Stimulated activated naive B cell treated with anti-CD40 and anti-IgM and Interleukin-4, amounts not matched to agents 10 μg/mL and 1 μg/mL and 100 μg/mL, for 72 hours (primary cell): ENCODE results near the gene CDK15.

Source experiments
- ATAC-seq, 2 donors: fragments of 150-1000 bp; cut with Tn5 transposase; replicated peaks; 2 replicates each; pipeline ENCODE4 v1.10.0; 2021; ENCODE audit warnings: moderate library complexity in 1 of 2
- DNase-seq: peaks from one replicate; pipeline ENCODE4 v3.0.0; 2021
- H3K27ac Mint-ChIP-seq: one replicate; pipeline ENCODE4 v1.8.0; 2022; ENCODE audit warnings: mild to moderate bottlenecking, mixed read lengths
- H3K27me3 Mint-ChIP-seq, 2 donors: one replicate each; pipeline ENCODE4 v1.8.0; 2022; ENCODE audit warnings: mixed read lengths in 2 of 2
- H3K36me3 Mint-ChIP-seq, 2 donors: one replicate each; pipeline ENCODE4 v1.8.0; 2022; ENCODE audit warnings: mixed read lengths in 2 of 2, mild to moderate bottlenecking in 1 of 2
- H3K4me1 Mint-ChIP-seq, 2 donors: one replicate each; pipeline ENCODE4 v1.8.0; 2022; ENCODE audit warnings: mixed read lengths in 2 of 2, mild to moderate bottlenecking in 1 of 2
- H3K4me3 Mint-ChIP-seq, 2 donors: one replicate each; pipeline ENCODE4 v1.8.0; 2022; ENCODE audit warnings: mild to moderate bottlenecking in 2 of 2, mixed read lengths in 2 of 2, moderate library complexity in 1 of 2
- H3K9me3 Mint-ChIP-seq, 2 donors: one replicate each; pipeline ENCODE4 v1.8.0; 2022; ENCODE audit warnings: mixed read lengths in 2 of 2, mild to moderate bottlenecking in 1 of 2

The CDK15 gene

GRCh38 chr2:201779901-201780673 is 26.2 kb upstream of the CDK15 start:
- no peaks in the 10 kb centered on the region for H3K36me3 Mint-ChIP-seq
- H3K9me3 Mint-ChIP-seq, result no peaks in the 10 kb centered on the region
- peaks cover 4 to 6% of the 10 kb centered on the region in 2 donors for H3K27me3 Mint-ChIP-seq
- DNase-seq (no peak), ATAC-seq (peak; percentile 6 to 10)
- peak overlapping the region; percentile 97 for H3K27ac Mint-ChIP-seq
- H3K4me3 Mint-ChIP-seq, result peak overlapping the region; percentile 98 to 99
- peaks cover 8 to 15% of the 10 kb centered on the region in 2 donors for H3K4me1 Mint-ChIP-seq

GRCh38 chr2:201780674-201781493 is 25.5 kb upstream of the CDK15 start, which contains the start of gene ALS2:
Gene ALS2 (minus strand): TSS chr2:201780933. CDS start chr2:201768885, 12,048 bp downstream.
- Mint-ChIP-seq H3K27ac (peak within 1 kb of the TSS; percentile 97), H3K27me3 (peaks cover 6% of the 10 kb centered on the region in 2 donors), H3K4me3 (peak within 1 kb of the TSS; percentile 98 to 99), H3K9me3 (no peaks in the 10 kb centered on the region), H3K4me1 (peaks cover 7 to 15% of the 10 kb centered on the region in 2 donors), H3K36me3 (no peaks in the 10 kb centered on the region)
- ATAC-seq (peak; percentile 94 to 96), DNase-seq (peak; percentile 88)

GRCh38 chr2:201781557-201782051 is 24.7 kb upstream of the CDK15 start:
- Mint-ChIP-seq H3K4me3 (peak overlapping the region; percentile 98 to 99), H3K36me3 (no peaks in the 10 kb centered on the region), H3K27me3 (peaks cover 6 to 9% of the 10 kb centered on the region in 2 donors), H3K27ac (peak overlapping the region; percentile 97), H3K9me3 (no peaks in the 10 kb centered on the region), H3K4me1 (peaks cover 7 to 15% of the 10 kb centered on the region in 2 donors)
- ATAC-seq, result peak in 1 of 2 donors; percentile 11
- DNase-seq, result no peak

- Mint-ChIP-seq H3K36me3 (no peaks in the 10 kb centered on the region), H3K27ac (no peak overlapping the region), H3K9me3 (no peaks in the 10 kb centered on the region), H3K4me3 (no peak overlapping the region), H3K27me3 (peaks cover 24 to 29% of the 10 kb centered on the region in 2 donors), H3K4me1 (peaks cover 7 to 14% of the 10 kb centered on the region in 2 donors)
- no peak for ATAC-seq
- DNase-seq, result no peak
Measured at GRCh38 chr2:201784563-201784962, 21.8 kb upstream of the CDK15 start.

- Mint-ChIP-seq H3K4me3 (no peak overlapping the region), H3K9me3 (no peaks in the 10 kb centered on the region), H3K27ac (no peak overlapping the region), H3K4me1 (peaks cover 3 to 8% of the 10 kb centered on the region in 2 donors), H3K27me3 (peaks cover 27 to 31% of the 10 kb centered on the region in 2 donors), H3K36me3 (no peaks in the 10 kb centered on the region)
- no peak for ATAC-seq
- DNase-seq, result no peak
Measured at GRCh38 chr2:201785135-201785534, 21.2 kb upstream of the CDK15 start.

GRCh38 chr2:201786471-201786870 is 19.9 kb upstream of the CDK15 start:
- DNase-seq (no peak), ATAC-seq (no peak)
- Mint-ChIP-seq H3K36me3 (no peaks in the 10 kb centered on the region), H3K9me3 (no peaks in the 10 kb centered on the region), H3K27ac (no peak overlapping the region), H3K4me3 (no peak overlapping the region), H3K27me3 (peaks cover 30 to 31% of the 10 kb centered on the region in 2 donors), H3K4me1 (peaks cover 1 to 5% of the 10 kb centered on the region in 2 donors)

GRCh38 chr2:201788371-201788770 is 18.0 kb upstream of the CDK15 start:
- H3K27ac Mint-ChIP-seq, result no peak overlapping the region
- no peaks in the 10 kb centered on the region for H3K36me3 Mint-ChIP-seq
- ATAC-seq, result no peak
- no peaks in the 10 kb centered on the region for H3K9me3 Mint-ChIP-seq
- H3K4me1 Mint-ChIP-seq, result no peaks in the 10 kb centered on the region
- DNase-seq, result no peak
- peaks cover 36 to 39% of the 10 kb centered on the region in 2 donors for H3K27me3 Mint-ChIP-seq
- no peak overlapping the region for H3K4me3 Mint-ChIP-seq

GRCh38 chr2:201789395-201789794 is 16.9 kb upstream of the CDK15 start:
- no peak for ATAC-seq
- no peaks in the 10 kb centered on the region for H3K4me1 Mint-ChIP-seq
- peaks cover 32 to 35% of the 10 kb centered on the region in 2 donors for H3K27me3 Mint-ChIP-seq
- no peaks in the 10 kb centered on the region for H3K36me3 Mint-ChIP-seq
- H3K27ac Mint-ChIP-seq, result no peak overlapping the region
- no peak overlapping the region for H3K4me3 Mint-ChIP-seq
- H3K9me3 Mint-ChIP-seq, result no peaks in the 10 kb centered on the region
- no peak for DNase-seq

- Mint-ChIP-seq H3K9me3 (no peaks in the 10 kb centered on the region), H3K27ac (no peak overlapping the region), H3K27me3 (peaks cover 32 to 35% of the 10 kb centered on the region in 2 donors), H3K4me3 (no peak overlapping the region), H3K36me3 (no peaks in the 10 kb centered on the region), H3K4me1 (no peaks in the 10 kb centered on the region)
- ATAC-seq, result no peak
- DNase-seq, result no peak
Measured at GRCh38 chr2:201790291-201790690, 16.0 kb upstream of the CDK15 start.

GRCh38 chr2:201790989-201791388 is 15.3 kb upstream of the CDK15 start:
- no peaks in the 10 kb centered on the region for H3K9me3 Mint-ChIP-seq
- ATAC-seq (no peak), DNase-seq (no peak)

GRCh38 chr2:201793631-201794030 is 12.7 kb upstream of the CDK15 start:
- Mint-ChIP-seq H3K9me3 (no peaks in the 10 kb centered on the region), H3K27me3 (peaks cover 16 to 22% of the 10 kb centered on the region in 2 donors), H3K4me3 (no peak overlapping the region), H3K4me1 (no peaks in the 10 kb centered on the region), H3K36me3 (no peaks in the 10 kb centered on the region), H3K27ac (no peak overlapping the region)
- ATAC-seq (no peak), DNase-seq (no peak)

More at GRCh38 chr2:201790989-201791388, 15.3 kb upstream of the CDK15 start:
- peaks cover 32 to 37% of the 10 kb centered on the region in 2 donors for H3K27me3 Mint-ChIP-seq
- H3K36me3 Mint-ChIP-seq, result no peaks in the 10 kb centered on the region
- H3K27ac Mint-ChIP-seq, result no peak overlapping the region
- H3K4me1 Mint-ChIP-seq, result no peaks in the 10 kb centered on the region
- no peak overlapping the region for H3K4me3 Mint-ChIP-seq

- Mint-ChIP-seq H3K27me3 (peaks cover 11 to 22% of the 10 kb centered on the region in 2 donors), H3K4me1 (no peaks in the 10 kb centered on the region), H3K4me3 (no peak overlapping the region), H3K36me3 (no peaks in the 10 kb centered on the region), H3K27ac (no peak overlapping the region), H3K9me3 (no peaks in the 10 kb centered on the region)
- ATAC-seq, result no peak
- no peak for DNase-seq
Measured at GRCh38 chr2:201794294-201794693, 12.0 kb upstream of the CDK15 start.

GRCh38 chr2:201795607-201796477 is 10.5 kb upstream of the CDK15 start:
- H3K36me3 Mint-ChIP-seq, result no peaks in the 10 kb centered on the region
- no peak overlapping the region for H3K4me3 Mint-ChIP-seq
- DNase-seq (no peak), ATAC-seq (no peak)
- no peak overlapping the region for H3K27ac Mint-ChIP-seq
- no peaks in the 10 kb centered on the region for H3K9me3 Mint-ChIP-seq
- no peaks in the 10 kb centered on the region for H3K4me1 Mint-ChIP-seq
- H3K27me3 Mint-ChIP-seq, result peaks cover 6 to 17% of the 10 kb centered on the region in 2 donors

GRCh38 chr2:201796478-201796865 is 9.9 kb upstream of the CDK15 start:
- Mint-ChIP-seq H3K27ac (no peak overlapping the region), H3K27me3 (peaks cover 6 to 21% of the 10 kb centered on the region in 2 donors), H3K4me3 (no peak overlapping the region), H3K4me1 (no peaks in the 10 kb centered on the region), H3K36me3 (no peaks in the 10 kb centered on the region), H3K9me3 (no peaks in the 10 kb centered on the region)
- DNase-seq (no peak), ATAC-seq (no peak)
